Osteoblast (primary cell): ENCODE results near the gene AAK1. TPM values are rescaled to one million over a fixed set of nuclear protein-coding genes. Genes with fewer than 3 reads are reported as not detected.

Experiments used
- DNase-seq: peaks from one replicate; pipeline ENCODE4 v3.0.0; 2011; ENCODE audit warnings: low spot score, mixed read lengths; ENCODE audit not compliant: insufficient read length; ENCODE audit errors: missing footprints
- H2AFZ ChIP-seq: 2 replicates; pipeline ENCODE4 v1.6.0; 2011; ENCODE audit warnings: mild to moderate bottlenecking, low read length
- H3K27ac ChIP-seq: 2 replicates; pipeline ENCODE4 v1.5.1; 2011; ENCODE audit warnings: mild to moderate bottlenecking, low read depth, low read length, moderate library complexity
- H3K27me3 ChIP-seq: 2 replicates; pipeline ENCODE4 v1.6.0; 2012; ENCODE audit warnings: mild to moderate bottlenecking, control low read depth, inconsistent platforms, low read length, moderate library complexity; ENCODE audit not compliant: insufficient read depth
- H3K36me3 ChIP-seq: 2 replicates; pipeline ENCODE4 v1.5.1; 2011; ENCODE audit warnings: mild to moderate bottlenecking, low read length, control low read depth, moderate library complexity; ENCODE audit not compliant: insufficient read depth
- H3K4me1 ChIP-seq: 2 replicates; pipeline ENCODE4 v1.5.1; 2011; ENCODE audit warnings: mild to moderate bottlenecking, low read length, control low read depth, moderate library complexity; ENCODE audit not compliant: insufficient read depth
- H3K4me2 ChIP-seq: 2 replicates; pipeline ENCODE4 v1.6.0; 2011; ENCODE audit warnings: mild to moderate bottlenecking, low read length; ENCODE audit not compliant: insufficient read depth
- H3K4me3 ChIP-seq: fragments of 200-600 bp; sonication (generic); 3 replicates; pipeline ENCODE4 v1.5.1; 2012; ENCODE audit warnings: mild to moderate bottlenecking, low read length, inconsistent platforms; ENCODE audit not compliant: insufficient read depth
- H3K79me2 ChIP-seq: 2 replicates; pipeline ENCODE4 v1.6.0; 2012; ENCODE audit warnings: mild to moderate bottlenecking, low read length, control low read depth, inconsistent platforms; ENCODE audit not compliant: insufficient read depth
- H3K9me3 ChIP-seq: 2 replicates; pipeline ENCODE4 v1.5.1; 2011; ENCODE audit warnings: low read depth, low read length, control low read depth
- H4K20me1 ChIP-seq: 2 replicates; pipeline ENCODE4 v1.6.0; 2012; ENCODE audit warnings: mild to moderate bottlenecking, low read length, control low read depth; ENCODE audit not compliant: insufficient read depth
- total RNA-seq: library from RNA; depleted of rRNA; stranded (reverse); fragments of >200 nt; gene quantifications from 2 replicates; pipeline ENCODE4 v1.2.3, GENCODE V29; 2012
- TF ChIP-seq, protein P1 (sequence below): IDR thresholded peaks from 2 replicates; pipeline ENCODE4 v1.5.1; 2011; ENCODE audit warnings: mild to moderate bottlenecking, low read depth, low read length, moderate library complexity; ENCODE audit errors: extremely low read depth

Gene AAK1
- total RNA-seq, 1 donor: 61.9 TPM

DNA sequence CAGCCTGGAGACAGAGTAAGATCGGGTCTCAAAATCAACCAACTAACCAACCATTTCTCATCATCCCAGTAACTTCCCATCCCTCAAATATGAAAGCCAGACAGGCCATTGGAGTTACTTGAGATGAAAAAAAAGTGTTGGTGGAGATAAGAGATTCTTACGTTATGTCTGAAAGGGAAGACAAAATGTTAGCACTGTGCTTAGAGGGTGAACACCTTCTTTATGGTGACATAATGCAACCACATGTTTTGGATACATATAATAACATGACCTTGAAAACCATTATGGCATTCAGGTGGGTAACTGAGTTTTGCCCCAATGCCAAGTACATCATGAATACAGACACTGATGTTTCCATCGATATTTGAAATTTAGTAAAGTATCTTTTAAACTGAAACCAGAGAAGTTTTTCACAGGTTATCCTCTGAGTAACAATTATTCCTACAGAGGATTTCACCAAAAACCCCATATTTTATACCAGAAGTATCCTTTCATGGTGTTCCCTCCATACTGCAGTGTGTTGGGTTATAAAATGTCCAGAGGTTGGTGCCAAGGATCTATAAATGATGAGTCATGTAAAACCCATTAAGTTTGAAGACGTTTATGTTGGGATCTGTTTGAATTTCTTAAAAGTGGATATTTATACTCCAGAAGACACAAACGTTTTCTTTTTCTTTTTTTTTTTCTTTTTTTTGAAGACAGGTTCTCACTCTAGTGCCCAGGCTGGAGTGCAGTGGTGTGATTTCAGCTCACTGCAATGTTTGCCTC is 45.5 kb downstream of the AAK1 start:
- DNase-seq: no peak

DNA sequence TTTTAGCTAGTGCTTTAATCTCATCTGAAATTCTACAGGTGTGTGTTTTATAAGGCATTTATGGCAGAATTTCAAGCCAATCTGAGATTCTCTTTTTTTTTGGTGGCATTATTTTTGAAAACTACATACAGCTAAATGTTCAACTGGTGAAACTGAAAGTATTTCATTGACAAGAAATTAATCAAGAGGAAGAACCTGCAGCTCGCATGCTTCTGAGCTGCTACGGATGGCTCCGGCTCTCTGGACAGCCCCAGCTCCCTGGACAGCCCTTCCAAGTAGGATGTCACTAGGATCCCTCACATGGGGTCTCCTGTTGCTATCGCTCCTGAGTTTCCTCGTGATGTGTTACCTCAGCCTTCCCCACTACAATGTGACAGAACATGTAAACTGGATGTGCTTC is 46.4 kb downstream of the AAK1 start:
- H3K27me3 ChIP-seq: no peaks in the 10 kb centered on the region
- no peak overlapping the region for H3K4me2 ChIP-seq
- peaks cover 30% of the 10 kb centered on the region for H4K20me1 ChIP-seq
- no peak overlapping the region for H2AFZ ChIP-seq
- H3K9me3 ChIP-seq: no peaks in the 10 kb centered on the region
- no peaks in the 10 kb centered on the region for H3K36me3 ChIP-seq
- H3K27ac ChIP-seq: no peak overlapping the region
- H3K4me1 ChIP-seq: peaks cover 14% of the 10 kb centered on the region
- TF ChIP-seq, protein P1, sequence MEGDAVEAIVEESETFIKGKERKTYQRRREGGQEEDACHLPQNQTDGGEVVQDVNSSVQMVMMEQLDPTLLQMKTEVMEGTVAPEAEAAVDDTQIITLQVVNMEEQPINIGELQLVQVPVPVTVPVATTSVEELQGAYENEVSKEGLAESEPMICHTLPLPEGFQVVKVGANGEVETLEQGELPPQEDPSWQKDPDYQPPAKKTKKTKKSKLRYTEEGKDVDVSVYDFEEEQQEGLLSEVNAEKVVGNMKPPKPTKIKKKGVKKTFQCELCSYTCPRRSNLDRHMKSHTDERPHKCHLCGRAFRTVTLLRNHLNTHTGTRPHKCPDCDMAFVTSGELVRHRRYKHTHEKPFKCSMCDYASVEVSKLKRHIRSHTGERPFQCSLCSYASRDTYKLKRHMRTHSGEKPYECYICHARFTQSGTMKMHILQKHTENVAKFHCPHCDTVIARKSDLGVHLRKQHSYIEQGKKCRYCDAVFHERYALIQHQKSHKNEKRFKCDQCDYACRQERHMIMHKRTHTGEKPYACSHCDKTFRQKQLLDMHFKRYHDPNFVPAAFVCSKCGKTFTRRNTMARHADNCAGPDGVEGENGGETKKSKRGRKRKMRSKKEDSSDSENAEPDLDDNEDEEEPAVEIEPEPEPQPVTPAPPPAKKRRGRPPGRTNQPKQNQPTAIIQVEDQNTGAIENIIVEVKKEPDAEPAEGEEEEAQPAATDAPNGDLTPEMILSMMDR: no peak
- DNase-seq: no peak
- no peak overlapping the region for H3K4me3 ChIP-seq
- peaks cover 87% of the 10 kb centered on the region for H3K79me2 ChIP-seq

More for the DNA sequence above, 45.5 kb downstream of the AAK1 start:
- no peak overlapping the region for H2AFZ ChIP-seq
- TF ChIP-seq, protein P1: no peak
- no peaks in the 10 kb centered on the region for H3K27me3 ChIP-seq
- no peaks in the 10 kb centered on the region for H3K36me3 ChIP-seq
- peaks cover 31% of the 10 kb centered on the region for H4K20me1 ChIP-seq
- peaks cover 14% of the 10 kb centered on the region for H3K4me1 ChIP-seq
- no peak overlapping the region for H3K4me3 ChIP-seq
- H3K79me2 ChIP-seq: peaks cover 85% of the 10 kb centered on the region
- H3K9me3 ChIP-seq: no peaks in the 10 kb centered on the region
- H3K27ac ChIP-seq: no peak overlapping the region
- no peak overlapping the region for H3K4me2 ChIP-seq

DNA sequence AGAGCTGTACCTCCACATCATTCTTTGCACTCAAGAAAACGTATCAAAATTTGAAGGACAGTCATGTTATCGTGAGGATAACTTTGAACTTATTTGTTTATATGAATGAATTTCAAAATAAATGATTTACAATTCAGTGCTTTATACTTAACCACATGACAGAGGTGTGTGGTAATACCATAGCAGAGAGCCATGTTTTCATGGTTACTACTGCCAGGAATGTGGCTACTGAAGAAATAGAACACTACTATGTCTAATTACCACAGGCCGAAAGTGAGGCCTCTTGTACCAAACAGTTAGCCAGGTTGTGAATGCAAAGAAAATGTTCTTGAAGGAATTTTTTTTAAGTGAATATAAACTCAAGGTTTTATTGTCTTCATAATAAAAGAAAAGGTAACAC is 49.2 kb downstream of the AAK1 start:
- DNase-seq: no peak
- Histone ChIP-seq H3K4me1 (peaks cover 12% of the 10 kb centered on the region), H2AFZ (no peak overlapping the region), H3K27ac (no peak overlapping the region), H3K4me2 (no peak overlapping the region), H3K4me3 (no peak overlapping the region), H3K36me3 (no peaks in the 10 kb centered on the region), H4K20me1 (peaks cover 25% of the 10 kb centered on the region), H3K79me2 (peaks cover 90% of the 10 kb centered on the region), H3K9me3 (no peaks in the 10 kb centered on the region), H3K27me3 (no peaks in the 10 kb centered on the region)
- TF ChIP-seq, protein P1: no peak

DNA sequence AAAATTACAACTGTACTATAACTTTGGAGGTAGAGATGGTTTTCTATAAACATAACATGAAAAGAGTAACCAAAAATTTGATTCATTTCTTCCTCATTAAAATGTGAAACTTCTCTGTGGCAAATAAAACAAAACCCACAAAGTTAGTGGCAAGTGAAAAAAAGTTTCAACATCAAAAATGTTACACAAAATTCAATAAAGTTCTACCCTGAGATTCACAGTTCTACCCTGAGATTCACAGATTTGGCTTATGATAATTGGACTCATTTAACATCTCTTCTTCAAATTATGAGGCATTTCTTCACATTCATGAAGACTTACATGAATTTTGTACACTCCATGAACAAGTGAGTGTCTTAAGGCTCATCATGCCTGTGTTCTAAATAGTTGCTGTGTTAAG is 51.0 kb downstream of the AAK1 start:
- Histone ChIP-seq H3K9me3 (no peaks in the 10 kb centered on the region), H3K79me2 (peaks cover 92% of the 10 kb centered on the region), H3K27ac (no peak overlapping the region), H2AFZ (no peak overlapping the region), H3K4me1 (peaks cover 12% of the 10 kb centered on the region), H3K27me3 (no peaks in the 10 kb centered on the region), H3K36me3 (no peaks in the 10 kb centered on the region), H4K20me1 (peaks cover 36% of the 10 kb centered on the region), H3K4me2 (no peak overlapping the region), H3K4me3 (no peak overlapping the region)
- TF ChIP-seq, protein P1: no peak
- DNase-seq: no peak
